HG02588 (cell line): ENCODE results near the gene BBLN.
A peak's percentile ranks its signal among the peaks of the same experiment; 100 is the strongest.
"Not testable (repeated sequence)": the region's sequence is repeated elsewhere in the genome, so short reads cannot be mapped to it uniquely, and the experiment has no call there.

Source experiments
- ATAC-seq: cut with Tn5 transposase; IDR thresholded peaks from one replicate; pipeline ENCODE4 v1.9.1; 2021; ENCODE audit warnings: mild to moderate bottlenecking, moderate library complexity; ENCODE audit not compliant: unreplicated experiment

BBLN gene

DNA sequence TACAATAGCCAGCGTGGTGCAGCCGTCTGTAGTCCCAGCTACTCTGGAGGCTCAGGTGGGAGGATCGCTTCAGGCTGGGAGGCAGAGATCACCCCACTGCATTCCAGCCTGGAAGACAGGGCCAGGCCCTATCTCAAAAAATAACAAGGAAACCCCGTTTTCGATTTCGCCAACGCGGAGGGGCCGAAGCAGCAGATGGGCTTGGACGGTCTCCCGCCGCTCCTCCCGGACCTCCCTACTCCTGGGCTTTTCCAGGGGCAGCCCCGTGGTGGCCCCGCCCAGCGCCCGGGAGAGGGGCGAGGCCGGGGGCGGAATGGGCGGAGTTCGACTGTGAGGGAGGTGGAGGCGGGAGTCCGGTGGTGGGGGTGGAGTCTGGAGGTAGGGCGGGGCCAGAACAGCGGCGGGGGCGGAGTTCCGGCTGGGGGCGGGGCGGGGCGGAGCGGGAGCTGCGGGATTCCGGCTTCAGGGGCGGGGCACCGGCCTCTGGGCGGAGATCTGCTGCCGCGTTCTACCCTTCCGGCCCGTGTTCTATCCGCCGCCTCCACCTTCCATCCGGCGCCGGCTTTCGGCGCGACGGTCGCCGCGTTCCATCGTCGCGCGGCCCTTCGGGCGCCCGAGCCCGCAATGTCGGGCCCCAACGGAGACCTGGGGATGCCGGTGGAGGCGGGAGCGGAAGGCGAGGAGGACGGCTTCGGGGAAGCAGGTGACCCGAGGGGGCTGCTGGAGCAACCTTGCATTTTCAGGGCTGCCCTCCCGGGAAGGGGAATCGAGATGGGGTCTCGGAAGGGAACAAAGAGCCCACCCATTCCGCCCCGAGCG is at the start of gene BBLN:
TSS of gene BBLN (plus strand) at position 482 of the 819 bp plus-strand sequence. CDS start at position 625, 143 bp downstream.
- ATAC-seq = peak; percentile 74

- not testable (repeated sequence) for ATAC-seq
Measured at GRCh38 chr9:128111726-128112125, 48.3 kb upstream of the BBLN start.

DNA sequence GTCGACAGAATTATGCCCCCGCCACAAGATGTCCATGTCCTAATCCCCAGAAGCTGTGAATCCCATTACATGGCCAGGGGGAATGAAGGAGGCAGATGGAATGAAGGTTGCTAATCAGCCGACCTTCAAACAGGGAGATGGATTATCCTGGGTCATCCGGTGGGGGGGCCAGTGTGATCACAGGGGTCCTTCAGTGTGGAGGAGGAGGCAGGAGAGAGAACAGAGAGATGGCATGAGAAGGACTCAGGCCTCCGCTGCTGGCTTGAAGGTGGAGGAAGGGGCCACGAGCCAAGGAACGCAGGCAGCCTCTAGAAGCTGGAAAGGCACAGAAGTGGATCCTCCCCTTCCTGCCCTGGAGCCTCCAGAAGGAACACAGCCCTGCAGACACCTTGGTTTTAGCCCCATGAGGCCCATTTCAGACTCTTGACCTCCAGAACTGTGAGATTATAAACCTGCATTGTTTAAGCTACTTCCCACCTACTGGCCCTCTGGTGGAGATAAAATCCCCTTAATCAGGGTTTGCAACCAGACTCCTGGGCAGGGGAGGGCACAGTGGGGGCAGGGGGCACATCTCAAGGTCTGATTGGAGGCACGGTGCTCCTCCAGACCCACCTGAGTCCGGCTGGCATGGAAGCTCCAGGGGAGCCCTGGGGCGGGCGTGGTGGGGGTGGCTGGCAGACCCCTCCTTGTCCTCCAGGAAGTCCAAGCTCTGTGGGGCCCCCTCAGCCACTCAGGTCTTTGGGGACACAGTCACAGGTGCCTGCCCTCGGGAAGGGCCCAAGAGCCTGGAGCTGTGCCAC is 46.3 kb upstream of the BBLN start:
- ATAC-seq = no peak

- no peak for ATAC-seq
Measured at GRCh38 chr9:128114326-128115186, 45.5 kb upstream of the BBLN start.

- ATAC-seq = no peak
Measured at GRCh38 chr9:128115187-128116103, 44.6 kb upstream of the BBLN start.

DNA sequence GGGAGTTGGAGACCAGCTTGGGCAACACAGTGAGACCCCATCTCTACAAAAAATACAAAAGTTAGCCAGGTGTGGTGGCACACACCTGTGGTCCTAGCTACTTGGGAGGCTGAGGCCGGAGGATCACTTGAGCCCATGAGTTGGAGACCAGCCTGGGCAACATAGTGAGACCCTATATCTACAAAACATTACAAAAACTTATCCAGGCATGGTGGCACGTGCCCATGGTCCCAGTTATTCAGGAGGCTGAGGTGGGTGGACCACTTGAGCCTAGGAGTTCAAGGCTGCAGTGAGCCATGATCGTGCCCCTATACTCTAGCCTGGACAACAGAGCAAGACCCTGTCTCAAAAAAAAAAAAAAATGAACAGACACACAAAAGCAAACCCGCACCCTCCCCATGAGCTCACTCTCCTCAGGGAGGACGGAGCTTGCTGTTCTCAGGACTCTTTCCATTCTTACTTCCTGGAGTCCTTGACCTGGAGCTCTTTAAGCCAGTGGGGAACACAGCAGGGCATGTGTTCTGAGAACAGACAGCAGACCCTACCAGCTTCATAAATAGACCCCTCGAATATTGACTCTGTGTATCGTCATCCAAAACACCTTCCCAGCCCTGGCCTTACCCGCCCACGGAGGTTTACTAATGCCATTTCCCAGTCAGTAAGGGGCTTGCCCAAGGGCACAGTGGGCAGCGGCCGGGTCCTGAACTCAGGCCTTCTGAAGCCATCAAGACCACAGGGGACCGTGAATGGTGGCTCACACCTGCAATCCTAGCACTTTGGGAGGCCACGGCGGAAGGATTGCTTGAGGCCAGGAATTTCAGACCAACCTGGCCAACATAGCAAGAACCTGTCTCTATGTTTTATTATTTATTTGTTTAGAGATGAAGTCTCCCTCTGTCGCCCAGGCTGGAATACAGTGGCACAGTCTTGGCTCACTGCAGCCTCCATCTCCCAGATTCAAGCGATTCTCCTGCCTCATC is 43.7 kb upstream of the BBLN start:
- no peak for ATAC-seq

DNA sequence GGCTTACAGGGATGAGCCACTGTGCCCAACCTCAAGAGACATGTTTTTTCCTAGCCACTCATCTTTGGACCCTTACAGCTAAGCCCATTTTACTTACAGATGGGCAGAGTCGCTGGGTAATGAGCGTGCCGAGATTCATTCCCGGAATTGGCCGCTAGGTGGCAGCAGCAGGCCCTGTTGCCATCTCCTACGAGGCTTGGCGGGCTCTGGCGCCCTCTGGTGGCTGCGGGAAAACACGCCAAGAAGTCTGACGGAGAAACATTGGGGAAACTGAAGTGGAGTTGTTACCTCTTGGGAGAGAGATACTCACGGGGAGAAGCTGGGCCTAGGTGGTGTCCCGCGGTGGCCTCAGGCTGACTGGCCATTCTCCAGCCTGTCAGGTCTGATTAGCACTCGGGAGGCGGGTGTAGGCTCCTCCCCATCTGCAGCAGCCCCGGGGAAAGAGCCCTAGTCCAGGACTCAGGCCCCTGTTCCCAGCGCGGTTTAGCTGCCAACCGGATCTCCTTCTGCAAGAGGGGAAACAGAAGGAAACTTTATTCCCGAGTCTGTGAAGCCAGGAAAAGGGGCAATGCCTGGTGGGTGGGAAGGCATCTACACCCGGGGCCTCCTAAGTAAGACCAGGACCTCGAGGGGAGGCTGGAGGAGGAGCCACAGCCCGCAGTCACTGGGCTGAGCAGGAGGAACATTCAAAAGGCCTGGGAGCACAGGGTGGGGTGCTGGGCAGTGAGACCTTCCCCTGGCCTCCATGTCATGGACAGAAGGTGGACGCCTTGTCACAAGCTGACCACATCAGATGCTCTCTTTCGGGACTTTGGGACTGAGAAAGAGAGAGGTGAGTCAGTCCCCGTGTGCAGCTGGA is 42.2 kb upstream of the BBLN start:
- no peak for ATAC-seq

DNA sequence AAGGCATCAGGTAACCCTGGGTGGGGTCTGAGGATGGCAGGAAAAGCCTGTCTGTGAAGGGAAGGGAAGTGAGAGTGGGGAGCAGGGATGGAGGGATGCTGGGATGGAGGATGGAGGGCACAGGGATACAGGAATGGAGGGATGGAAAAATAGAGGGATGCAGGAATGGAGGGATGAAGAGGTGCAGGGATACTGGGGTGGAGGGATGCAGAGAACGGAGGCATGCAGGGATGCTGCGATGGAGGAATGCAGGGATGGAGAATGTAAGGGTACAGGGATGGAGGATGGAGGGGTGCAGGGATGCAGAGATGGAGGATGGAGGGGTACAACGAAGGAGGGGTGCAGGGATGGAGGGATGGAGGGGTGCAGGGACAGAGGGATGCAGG is 41.6 kb upstream of the BBLN start:
- no peak for ATAC-seq

GRCh38 chr9:128118971-128119665 is 40.9 kb upstream of the BBLN start:
- no peak for ATAC-seq

- ATAC-seq = no peak
Measured at GRCh38 chr9:128120061-128120740, 39.9 kb upstream of the BBLN start.

DNA sequence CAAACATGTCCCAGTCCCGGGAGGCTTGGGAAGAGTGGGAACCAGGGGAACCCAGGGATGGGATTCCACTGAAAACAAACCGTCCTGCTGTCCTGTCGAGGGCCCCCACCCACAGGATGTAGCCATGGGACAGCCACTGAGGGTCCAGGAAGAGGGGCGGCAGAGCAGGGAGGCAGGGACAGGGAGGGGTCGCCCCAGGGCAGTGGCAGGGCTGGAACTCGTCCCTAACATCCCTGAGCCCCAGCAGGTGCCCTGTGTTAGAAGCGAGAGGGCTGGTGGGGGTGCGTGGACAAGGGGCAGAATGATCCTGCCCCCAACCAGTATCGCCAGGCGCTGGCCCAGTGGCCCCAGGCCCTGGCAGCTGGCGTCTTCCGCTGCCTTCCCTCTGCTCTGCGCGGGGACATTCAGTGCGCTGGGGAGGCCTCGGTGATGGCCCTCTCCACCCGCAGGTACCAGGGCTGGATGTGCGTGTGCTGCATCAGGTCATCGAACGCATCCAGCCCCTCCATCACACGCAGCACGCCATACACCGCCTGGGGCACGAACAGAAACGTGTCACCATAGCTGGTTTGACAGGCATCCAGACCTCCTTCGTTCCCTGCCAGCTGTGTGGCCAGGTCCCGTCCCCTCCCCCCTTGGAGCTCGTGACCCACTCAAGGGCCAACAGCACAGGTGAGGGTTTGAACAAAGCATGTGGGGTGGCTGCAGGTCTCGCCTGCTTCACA is 39.2 kb upstream of the BBLN start:
- no peak for ATAC-seq

DNA sequence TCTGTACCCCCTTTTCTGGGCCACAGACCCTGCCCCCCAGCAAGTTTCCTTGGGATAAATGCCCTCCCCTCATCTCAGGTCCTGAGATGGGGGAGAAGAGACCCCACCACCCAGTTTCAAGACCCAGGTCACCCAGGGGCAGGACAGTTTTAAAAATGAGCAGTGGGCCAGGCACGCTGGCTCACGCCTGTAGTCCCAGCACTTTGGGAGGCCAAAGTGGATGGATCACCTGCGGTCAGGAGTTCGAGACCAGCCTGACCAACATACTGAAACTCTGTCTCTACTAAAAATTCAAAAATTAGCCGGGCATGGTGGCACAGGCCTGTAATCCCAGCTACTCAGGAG is 38.6 kb upstream of the BBLN start:
- no peak for ATAC-seq

GRCh38 chr9:128121924-128122808 is 37.9 kb upstream of the BBLN start:
- no peak for ATAC-seq

DNA sequence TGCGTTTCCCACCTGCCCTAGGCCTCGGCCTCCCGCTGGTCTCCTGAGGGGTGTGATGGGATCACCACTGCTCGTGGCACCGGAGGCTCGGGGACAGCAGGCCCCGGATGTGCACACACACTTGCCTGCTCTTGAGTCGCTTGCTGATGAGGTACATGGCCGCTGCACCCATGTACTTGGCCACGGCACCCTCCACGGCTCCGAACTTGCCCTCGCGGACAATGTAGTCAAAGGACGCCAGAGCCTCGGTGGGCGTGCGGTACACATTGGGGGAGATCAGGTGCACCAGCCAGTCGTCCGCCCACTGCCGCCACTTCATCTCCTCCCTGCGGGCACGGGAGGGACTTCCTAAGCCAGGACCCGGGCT is 37.3 kb upstream of the BBLN start:
- no peak for ATAC-seq

DNA sequence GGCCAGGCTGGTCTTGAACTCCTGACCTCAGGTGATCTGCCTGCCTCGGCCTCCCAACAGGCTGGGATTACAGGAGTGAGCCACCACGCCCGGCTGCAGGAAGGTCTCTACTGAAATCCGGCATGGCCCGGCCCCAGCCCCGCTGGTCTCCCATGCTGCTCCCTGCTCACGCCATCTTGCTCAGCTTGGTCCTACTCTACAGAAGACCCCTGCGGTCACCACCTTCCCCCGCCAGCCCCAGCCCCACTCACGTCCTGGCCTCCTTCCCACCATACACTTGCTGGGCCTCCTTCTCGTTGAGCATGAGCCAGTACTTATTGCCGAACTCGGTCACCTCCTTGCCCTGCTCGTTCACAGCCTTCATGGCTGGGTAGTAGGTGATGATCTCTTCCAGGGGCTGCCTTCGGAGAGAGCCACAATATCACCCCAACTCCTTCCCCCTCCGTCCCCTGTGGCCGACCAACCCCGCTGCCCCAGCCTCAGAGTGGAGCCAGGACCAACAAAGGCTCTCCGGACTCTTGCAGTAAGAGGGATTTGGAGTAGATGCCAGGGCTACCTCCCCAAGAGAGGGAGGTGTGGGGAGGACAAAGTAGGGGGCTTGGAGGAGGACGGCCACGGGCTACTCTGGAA is 36.5 kb upstream of the BBLN start:
- ATAC-seq = no peak
